Spleen (tissue), 11 donors: ENCODE data around the gene DGKB. TPM values are rescaled to one million over a fixed set of nuclear protein-coding genes. Genes with fewer than 3 reads are reported as not detected.

ENCODE experiments used
- DNase-seq: peaks from one replicate; pipeline ENCODE4 v3.0.0-alpha.2; 2020
- H3K27ac ChIP-seq, 8 donors: fragments of 200-600 bp; sonication (generic) in 7 of 8; 1 replicate in 4 of 8; 2 replicates in 4 of 8; pipeline versions ENCODE4 v1.5.0 to v1.8.0; 2016 to 2021; ENCODE audit warnings: inconsistent platforms in 4 of 8, mild to moderate bottlenecking in 4 of 8, moderate library complexity in 1 of 8
- H3K27me3 ChIP-seq, 7 donors: fragments of 200-600 bp; sonication (generic) in 6 of 7; replicated peaks in 1 of 7; 1 replicate in 4 of 7; 2 replicates in 3 of 7; pipeline versions ENCODE4 v1.5.0 to v1.8.0; 2016 to 2021; ENCODE audit warnings: inconsistent platforms in 3 of 7, mild to moderate bottlenecking in 1 of 7
- H3K36me3 ChIP-seq, 6 donors: fragments of 200-600 bp; sonication (generic) in 5 of 6; 1 replicate in 4 of 6; 2 replicates in 2 of 6; pipeline versions ENCODE4 v1.5.0 to v1.8.0; 2016 to 2021; ENCODE audit warnings: inconsistent platforms in 2 of 6
- H3K4me1 ChIP-seq, 6 donors: fragments of 200-600 bp; sonication (generic) in 5 of 6; 1 replicate in 3 of 6; 2 replicates in 3 of 6; pipeline versions ENCODE4 v1.5.0 to v1.8.0; 2016 to 2021; ENCODE audit warnings: inconsistent platforms in 3 of 6
- H3K4me3 ChIP-seq, 8 donors: fragments of 200-600 bp; sonication (generic) in 7 of 8; 1 replicate in 4 of 8; 2 replicates in 4 of 8; pipeline versions ENCODE4 v1.5.0 to v1.8.0; 2016 to 2021; ENCODE audit warnings: inconsistent platforms in 4 of 8, mild to moderate bottlenecking in 4 of 8, moderate library complexity in 2 of 8
- H3K9me3 ChIP-seq, 8 donors: fragments of 200-600 bp; sonication (generic) in 7 of 8; 1 replicate in 4 of 8; 2 replicates in 4 of 8; pipeline versions ENCODE4 v1.5.0 to v1.8.0; 2016 to 2021; ENCODE audit warnings: inconsistent platforms in 4 of 8
- CTCF ChIP-seq, 11 experiments: fragments of 200-600 bp in 7 of 11; fragments of 450-650 bp in 4 of 11; sonication (generic) in 4 of 11; IDR thresholded peaks in 8 of 11; conservative IDR thresholded peaks in 3 of 11; 1 replicate in 7 of 11; 2 replicates in 4 of 11; pipeline versions ENCODE4 v1.4.0 to v1.8.0; 2016 to 2021; ENCODE audit warnings: antibody characterized with exemption in 11 of 11, inconsistent platforms in 4 of 11, mild to moderate bottlenecking in 1 of 11
- POLR2A ChIP-seq, 3 donors: fragments of 450-650 bp; IDR thresholded peaks; one replicate each; pipeline ENCODE4 v1.5.1; 2017; ENCODE audit warnings: antibody characterized with exemption in 3 of 3, mild to moderate bottlenecking in 1 of 3
- POLR2AphosphoS5 ChIP-seq, 3 donors: sonication (generic); formaldehyde crosslinking; IDR thresholded peaks; one replicate each; pipeline ENCODE4 v1.5.1; 2017; ENCODE audit warnings: antibody characterized with exemption in 3 of 3
- WGBS, 5 donors: extraction: QIAGEN DNeasy Blood & Tissue Kit in 3 of 5; methylation state at CpG; one replicate each; pipeline versions ENCODE4 v1.1.5 to v1.1.7; 2013 to 2018; 5-methylcytosine and 5-hydroxymethylcytosine counted together
- intact Hi-C: fragments of 100-400 bp; cut with DNase I; formaldehyde crosslinking; loops from one replicate; pipeline ENCODE4 v1.15.0; 2023; ENCODE audit warnings: low total_unique reads
- polyA plus RNA-seq, 3 donors: library from polyadenylated mRNA; stranded (reverse); fragments of 200-250 nt; gene quantifications; one replicate each; pipeline ENCODE4 v1.2.1, GENCODE V29; 2013
- total RNA-seq, 7 donors: library from RNA; depleted of rRNA in 3 of 7; stranded (reverse); fragments of >200 nt in 3 of 7; fragmentation: NEBNext Ultra II Directional in 4 of 7; extraction: Animal tissue kit (Norgen Biotek cat#: 25700) in 4 of 7; gene quantifications; one replicate each; pipeline versions ENCODE4 v1.1.0 to v1.2.1, GENCODE V29; 2016 to 2021
- donor health status: healthy with polysubstance abuse.
- donor health status: DM: no; HTN: no; CAD: no; lungs with moderate emphysema.
- donor health status: DM: no; HTN: no; CAD: no.
- donor health status: Bipolar disorder and iron deficiency.
- donor health status: healthy.
- donor health status: DM: no; HTN: no; CAD: no.
- donor health status: DM: yes; HTN: yes; CAD: no.

Gene DGKB
- total and polyA plus RNA-seq, 10 donors: 0.02 to 0.26 (median 0.03) TPM; not detected in 6

GRCh38 chr7:14834883-14835282 is 67.7 kb downstream of the DGKB start:
- H3K4me3 ChIP-seq: no peak overlapping the region
- no peak for DNase-seq
- no peaks in the 10 kb centered on the region for H3K36me3 ChIP-seq
- TF ChIP-seq POLR2AphosphoS5 (IDR thresholded peaks at IDR 0.05) (no peak), POLR2A (IDR thresholded peaks at IDR 0.05) (no peak), CTCF (IDR thresholded peaks at IDR 0.05 in 8 of 11, conservative IDR thresholded peaks at IDR 0.05 in 3 of 11) (no peak)
- 45 to 58% (median 46%) methylated on average over 1 of the region's 1 CpG for WGBS, 5 donors
- H3K27me3 ChIP-seq: no peaks in the 10 kb centered on the region
- H3K9me3 ChIP-seq: no peaks in the 10 kb centered on the region
- H3K4me1 ChIP-seq: no peaks in the 10 kb centered on the region
- H3K27ac ChIP-seq: no peak overlapping the region
- intact Hi-C loops: no loop called here

DNA sequence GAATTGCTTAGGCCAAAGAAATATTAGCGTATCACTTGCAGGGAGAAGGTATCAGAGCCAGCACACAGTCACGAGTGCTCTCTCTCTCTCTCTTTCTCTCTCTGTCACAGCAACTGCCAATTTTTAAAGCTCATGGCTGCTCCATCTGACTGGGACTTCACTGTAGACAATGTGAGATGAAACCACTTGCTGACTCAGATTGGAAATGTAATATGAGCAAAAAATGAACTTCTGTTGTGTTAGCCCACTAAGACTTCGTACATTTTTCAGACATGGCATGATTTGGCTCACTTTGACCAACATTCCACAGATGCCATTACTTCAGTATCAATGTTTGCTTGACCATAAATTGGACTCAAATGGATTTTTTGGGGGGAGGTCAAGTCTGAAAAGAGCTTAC is 68.1 kb downstream of the DGKB start:
- intact Hi-C loops: no loop called here
- Histone ChIP-seq H3K27ac (no peak overlapping the region), H3K9me3 (no peaks in the 10 kb centered on the region), H3K4me1 (no peaks in the 10 kb centered on the region), H3K36me3 (no peaks in the 10 kb centered on the region), H3K4me3 (no peak overlapping the region), H3K27me3 (no peaks in the 10 kb centered on the region)
- TF ChIP-seq POLR2A (IDR thresholded peaks at IDR 0.05): no peak
- TF ChIP-seq CTCF (IDR thresholded peaks at IDR 0.05 in 8 of 11, conservative IDR thresholded peaks at IDR 0.05 in 3 of 11): no peak
- TF ChIP-seq POLR2AphosphoS5 (IDR thresholded peaks at IDR 0.05): no peak
- DNase-seq: no peak
- WGBS, 5 donors: 54 to 79% (median 75%) methylated on average over 3 of the region's 3 CpGs

- intact Hi-C loops: no loop called here
- TF ChIP-seq POLR2A (IDR thresholded peaks at IDR 0.05): no peak
- TF ChIP-seq CTCF (IDR thresholded peaks at IDR 0.05 in 8 of 11, conservative IDR thresholded peaks at IDR 0.05 in 3 of 11): no peak
- TF ChIP-seq POLR2AphosphoS5 (IDR thresholded peaks at IDR 0.05): no peak
Measured at GRCh38 chr7:14833707-14834106, 68.8 kb downstream of the DGKB start.

GRCh38 chr7:14828053-14828452 is 74.5 kb downstream of the DGKB start:
- Histone ChIP-seq H3K36me3 (no peaks in the 10 kb centered on the region), H3K4me3 (no peak overlapping the region), H3K9me3 (no peaks in the 10 kb centered on the region), H3K27ac (no peak overlapping the region), H3K27me3 (no peaks in the 10 kb centered on the region), H3K4me1 (no peaks in the 10 kb centered on the region)
- WGBS, 5 donors: 73 to 87% (median 85%) methylated on average over 2 of the region's 2 CpGs
- TF ChIP-seq POLR2AphosphoS5 (IDR thresholded peaks at IDR 0.05): no peak
- intact Hi-C loops: no loop called here
- DNase-seq: no peak

More at GRCh38 chr7:14833707-14834106, 68.8 kb downstream of the DGKB start:
- 85 to 92% (median 88%) methylated on average over 3 of the region's 3 CpGs for WGBS, 5 donors
- no peak for DNase-seq
- Histone ChIP-seq H3K27ac (no peak overlapping the region), H3K9me3 (no peaks in the 10 kb centered on the region), H3K27me3 (no peaks in the 10 kb centered on the region), H3K36me3 (no peaks in the 10 kb centered on the region), H3K4me3 (no peak overlapping the region), H3K4me1 (no peaks in the 10 kb centered on the region)

GRCh38 chr7:14826426-14826825 is 76.1 kb downstream of the DGKB start:
- H3K36me3 ChIP-seq: no peaks in the 10 kb centered on the region
- no peak overlapping the region for H3K27ac ChIP-seq
- H3K27me3 ChIP-seq: no peaks in the 10 kb centered on the region
- 76 to 88% (median 77%) methylated on average over 1 of the region's 1 CpG for WGBS, 5 donors
- TF ChIP-seq CTCF (IDR thresholded peaks at IDR 0.05 in 8 of 11, conservative IDR thresholded peaks at IDR 0.05 in 3 of 11) (no peak), POLR2A (IDR thresholded peaks at IDR 0.05) (no peak), POLR2AphosphoS5 (IDR thresholded peaks at IDR 0.05) (no peak)
- no peaks in the 10 kb centered on the region for H3K4me1 ChIP-seq
- H3K9me3 ChIP-seq: no peaks in the 10 kb centered on the region
- DNase-seq: no peak
- H3K4me3 ChIP-seq: no peak overlapping the region
- intact Hi-C loops: no loop called here
